HG03521 (cell line): ENCODE results near the gene PKHD1.

ENCODE experiments used
- ATAC-seq: cut with Tn5 transposase; IDR thresholded peaks from one replicate; pipeline ENCODE4 v1.9.1; 2021; ENCODE audit warnings: mild to moderate bottlenecking, moderate library complexity; ENCODE audit not compliant: unreplicated experiment

PKHD1 gene

GRCh38 chr6:51651132-51651817, 436.1 kb downstream of the PKHD1 start:
- ATAC-seq = no peak

- no peak for ATAC-seq
These were observed 438.6 kb downstream of the PKHD1 start for GRCh38 chr6:51648774-51649173.

GRCh38 chr6:51648236-51648635, 439.2 kb downstream of the PKHD1 start:
- no peak for ATAC-seq

- no peak for ATAC-seq
These were observed 443.0 kb downstream of the PKHD1 start for GRCh38 chr6:51644426-51644825.

GRCh38 chr6:51640021-51640420, 447.4 kb downstream of the PKHD1 start:
- no peak for ATAC-seq

- ATAC-seq = no peak
These were observed 454.0 kb downstream of the PKHD1 start for GRCh38 chr6:51633424-51633823.

- ATAC-seq = no peak
These were observed 457.4 kb downstream of the PKHD1 start for GRCh38 chr6:51630011-51630410.

GRCh38 chr6:51626391-51626790, 461.0 kb downstream of the PKHD1 start:
- ATAC-seq = no peak

- ATAC-seq = no peak
These were observed 461.8 kb downstream of the PKHD1 start for GRCh38 chr6:51625566-51625965.

GRCh38 chr6:51620971-51621370, 466.4 kb downstream of the PKHD1 start:
- no peak for ATAC-seq

GRCh38 chr6:51619042-51619799, 468.2 kb downstream of the PKHD1 start:
- ATAC-seq = no peak

GRCh38 chr6:51618563-51618962, 468.9 kb downstream of the PKHD1 start:
- ATAC-seq = no peak

GRCh38 chr6:51617751-51618150, 469.7 kb downstream of the PKHD1 start:
- no peak for ATAC-seq

GRCh38 chr6:51616243-51616642, 471.2 kb downstream of the PKHD1 start:
- ATAC-seq = no peak

GRCh38 chr6:51614725-51615124, 472.7 kb downstream of the PKHD1 start:
- ATAC-seq = no peak

- ATAC-seq = no peak
These were observed 473.9 kb downstream of the PKHD1 start for GRCh38 chr6:51613558-51613957.

- ATAC-seq = no peak
These were observed 478.5 kb downstream of the PKHD1 start for GRCh38 chr6:51608932-51609331.

- no peak for ATAC-seq
These were observed 479.0 kb downstream of the PKHD1 start for GRCh38 chr6:51608383-51608782.

GRCh38 chr6:51600514-51600913, 486.9 kb downstream of the PKHD1 start:
- no peak for ATAC-seq

GRCh38 chr6:51598171-51598570, 489.2 kb downstream of the PKHD1 start:
- no peak for ATAC-seq

GRCh38 chr6:51594981-51595380, 492.4 kb downstream of the PKHD1 start:
- no peak for ATAC-seq

GRCh38 chr6:51585264-51585663, 502.1 kb downstream of the PKHD1 start:
- ATAC-seq = no peak
